Ishikawa (cell line): ENCODE measurements around the gene WDR59.

Source experiments
- CEBPB ChIP-seq: IDR thresholded peaks from 2 replicates; pipeline ENCODE4 v1.6.1; 2012
- CREB1 ChIP-seq: IDR thresholded peaks from 2 replicates; pipeline ENCODE4 v1.6.1; 2012; ENCODE audit warnings: low read depth
- EGR1 ChIP-seq: IDR thresholded peaks from 2 replicates; pipeline ENCODE4 v1.6.1; 2012
- EP300 ChIP-seq: IDR thresholded peaks from 2 replicates; pipeline ENCODE4 v1.6.1; 2012; ENCODE audit warnings: borderline replicate concordance
- FOXM1 ChIP-seq: IDR thresholded peaks from 2 replicates; pipeline ENCODE4 v1.6.1; 2012; ENCODE audit warnings: low read depth, borderline replicate concordance
- MAX ChIP-seq: IDR thresholded peaks from 2 replicates; pipeline ENCODE4 v1.6.1; 2012
- NFIC ChIP-seq: IDR thresholded peaks from 2 replicates; pipeline ENCODE4 v1.6.1; 2012
- RAD21 ChIP-seq: IDR thresholded peaks from 2 replicates; pipeline ENCODE4 v1.6.1; 2012; ENCODE audit warnings: low read depth
- TAF1 ChIP-seq: IDR thresholded peaks from 2 replicates; pipeline ENCODE4 v1.6.1; 2012; ENCODE audit warnings: low read depth, mild to moderate bottlenecking
- TCF12 ChIP-seq: IDR thresholded peaks from 2 replicates; pipeline ENCODE4 v1.6.1; 2012; ENCODE audit warnings: low read depth
- TEAD4 ChIP-seq: IDR thresholded peaks from 2 replicates; pipeline ENCODE4 v1.6.1; 2012
- YY1 ChIP-seq: IDR thresholded peaks from 2 replicates; pipeline ENCODE4 v1.6.1; 2012; ENCODE audit warnings: low read depth
- ZBTB7A ChIP-seq: IDR thresholded peaks from 2 replicates; pipeline ENCODE4 v1.6.1; 2012; ENCODE audit warnings: low read depth
- TF ChIP-seq, protein P1 (sequence below): IDR thresholded peaks from 2 replicates; pipeline ENCODE4 v1.6.1; 2012
- TF ChIP-seq, protein P2 (sequence below): IDR thresholded peaks from 2 replicates; pipeline ENCODE4 v1.6.1; 2012; ENCODE audit warnings: low read depth, mild to moderate bottlenecking

Gene WDR59

GRCh38 chr16:74877706-74878105 lies 107.2 kb downstream of the WDR59 start:
- TF ChIP-seq FOXM1 (no peak), TEAD4 (no peak), CEBPB (no peak), EGR1 (no peak), TCF12 (no peak), TAF1 (no peak), NFIC (no peak), RAD21 (no peak), CREB1 (no peak), EP300 (no peak), YY1 (no peak), MAX (no peak)
- TF ChIP-seq, protein P1, sequence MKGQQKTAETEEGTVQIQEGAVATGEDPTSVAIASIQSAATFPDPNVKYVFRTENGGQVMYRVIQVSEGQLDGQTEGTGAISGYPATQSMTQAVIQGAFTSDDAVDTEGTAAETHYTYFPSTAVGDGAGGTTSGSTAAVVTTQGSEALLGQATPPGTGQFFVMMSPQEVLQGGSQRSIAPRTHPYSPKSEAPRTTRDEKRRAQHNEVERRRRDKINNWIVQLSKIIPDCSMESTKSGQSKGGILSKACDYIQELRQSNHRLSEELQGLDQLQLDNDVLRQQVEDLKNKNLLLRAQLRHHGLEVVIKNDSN: no peak
- TF ChIP-seq, protein P2, sequence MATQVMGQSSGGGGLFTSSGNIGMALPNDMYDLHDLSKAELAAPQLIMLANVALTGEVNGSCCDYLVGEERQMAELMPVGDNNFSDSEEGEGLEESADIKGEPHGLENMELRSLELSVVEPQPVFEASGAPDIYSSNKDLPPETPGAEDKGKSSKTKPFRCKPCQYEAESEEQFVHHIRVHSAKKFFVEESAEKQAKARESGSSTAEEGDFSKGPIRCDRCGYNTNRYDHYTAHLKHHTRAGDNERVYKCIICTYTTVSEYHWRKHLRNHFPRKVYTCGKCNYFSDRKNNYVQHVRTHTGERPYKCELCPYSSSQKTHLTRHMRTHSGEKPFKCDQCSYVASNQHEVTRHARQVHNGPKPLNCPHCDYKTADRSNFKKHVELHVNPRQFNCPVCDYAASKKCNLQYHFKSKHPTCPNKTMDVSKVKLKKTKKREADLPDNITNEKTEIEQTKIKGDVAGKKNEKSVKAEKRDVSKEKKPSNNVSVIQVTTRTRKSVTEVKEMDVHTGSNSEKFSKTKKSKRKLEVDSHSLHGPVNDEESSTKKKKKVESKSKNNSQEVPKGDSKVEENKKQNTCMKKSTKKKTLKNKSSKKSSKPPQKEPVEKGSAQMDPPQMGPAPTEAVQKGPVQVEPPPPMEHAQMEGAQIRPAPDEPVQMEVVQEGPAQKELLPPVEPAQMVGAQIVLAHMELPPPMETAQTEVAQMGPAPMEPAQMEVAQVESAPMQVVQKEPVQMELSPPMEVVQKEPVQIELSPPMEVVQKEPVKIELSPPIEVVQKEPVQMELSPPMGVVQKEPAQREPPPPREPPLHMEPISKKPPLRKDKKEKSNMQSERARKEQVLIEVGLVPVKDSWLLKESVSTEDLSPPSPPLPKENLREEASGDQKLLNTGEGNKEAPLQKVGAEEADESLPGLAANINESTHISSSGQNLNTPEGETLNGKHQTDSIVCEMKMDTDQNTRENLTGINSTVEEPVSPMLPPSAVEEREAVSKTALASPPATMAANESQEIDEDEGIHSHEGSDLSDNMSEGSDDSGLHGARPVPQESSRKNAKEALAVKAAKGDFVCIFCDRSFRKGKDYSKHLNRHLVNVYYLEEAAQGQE: no peak

GRCh38 chr16:74874912-74875546 lies 109.9 kb downstream of the WDR59 start:
- TF ChIP-seq TCF12 (no peak), FOXM1 (no peak), NFIC (no peak), EGR1 (no peak), RAD21 (no peak), MAX (no peak), CEBPB (no peak), ZBTB7A (no peak), TAF1 (no peak), YY1 (no peak), EP300 (no peak)
- TF ChIP-seq, protein P2: no peak
- TF ChIP-seq, protein P1: no peak

DNA sequence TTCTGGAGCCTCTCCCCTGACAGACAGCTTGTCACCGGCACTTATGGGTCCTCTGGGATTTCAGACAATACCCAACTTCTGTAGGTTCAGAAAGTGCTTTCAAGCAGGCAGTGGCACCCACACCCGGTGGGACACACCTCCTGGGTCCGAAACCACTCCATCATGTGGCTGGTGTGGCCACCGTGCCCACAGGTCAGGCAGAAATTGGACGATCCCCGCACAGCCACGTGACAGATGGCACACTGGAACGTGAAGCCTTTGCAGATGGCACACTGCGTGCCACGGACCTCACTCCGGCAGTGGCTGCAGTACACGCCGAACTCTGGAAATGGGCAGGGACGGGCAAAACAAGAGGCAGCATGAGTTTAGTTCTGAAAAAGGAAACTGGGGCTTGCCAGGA lies 110.8 kb downstream of the WDR59 start:
- no peak for TF ChIP-seq ZBTB7A
- TF ChIP-seq CEBPB: no peak
- TF ChIP-seq, protein P2: no peak
- no peak for TF ChIP-seq EP300
- TF ChIP-seq EGR1: no peak
- no peak for TF ChIP-seq TEAD4
- no peak for TF ChIP-seq FOXM1
- no peak for TF ChIP-seq TAF1
- TF ChIP-seq YY1: no peak
- TF ChIP-seq NFIC: no peak
- TF ChIP-seq RAD21: no peak
- no peak for TF ChIP-seq TCF12
- TF ChIP-seq, protein P1: no peak
- TF ChIP-seq CREB1: no peak
- no peak for TF ChIP-seq MAX

DNA sequence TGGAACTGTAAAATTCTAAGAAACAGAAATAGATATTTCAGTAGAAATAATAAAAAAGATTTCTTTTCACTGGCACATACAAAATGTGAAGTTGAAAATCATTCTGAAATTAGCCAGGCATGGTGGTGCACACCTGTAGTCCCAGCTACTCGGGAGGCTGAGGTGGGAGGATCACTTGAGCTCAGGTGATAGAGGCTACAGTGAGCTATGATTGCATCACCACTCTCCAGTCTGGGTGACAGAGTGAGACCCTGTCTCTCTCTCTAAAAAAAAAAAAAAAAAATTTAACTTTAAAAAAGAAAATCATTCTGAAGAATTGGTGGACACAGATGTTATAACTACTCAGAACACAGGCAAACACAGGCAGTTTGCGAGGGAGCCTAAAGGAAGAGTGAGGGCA lies 112.6 kb downstream of the WDR59 start:
- TF ChIP-seq ZBTB7A (no peak), NFIC (no peak), EP300 (no peak), EGR1 (no peak), TCF12 (no peak), CREB1 (no peak), FOXM1 (no peak), TAF1 (no peak), TEAD4 (no peak), RAD21 (no peak)
- TF ChIP-seq, protein P2: no peak
